HK-2 (cell line): Measurements from ENCODE around the gene CRYBB1.

Source experiments
- DNase-seq: peaks from one replicate; pipeline ENCODE4 v3.0.0-alpha.2; 2018; ENCODE audit not compliant: unreplicated experiment

CRYBB1 gene

DNA sequence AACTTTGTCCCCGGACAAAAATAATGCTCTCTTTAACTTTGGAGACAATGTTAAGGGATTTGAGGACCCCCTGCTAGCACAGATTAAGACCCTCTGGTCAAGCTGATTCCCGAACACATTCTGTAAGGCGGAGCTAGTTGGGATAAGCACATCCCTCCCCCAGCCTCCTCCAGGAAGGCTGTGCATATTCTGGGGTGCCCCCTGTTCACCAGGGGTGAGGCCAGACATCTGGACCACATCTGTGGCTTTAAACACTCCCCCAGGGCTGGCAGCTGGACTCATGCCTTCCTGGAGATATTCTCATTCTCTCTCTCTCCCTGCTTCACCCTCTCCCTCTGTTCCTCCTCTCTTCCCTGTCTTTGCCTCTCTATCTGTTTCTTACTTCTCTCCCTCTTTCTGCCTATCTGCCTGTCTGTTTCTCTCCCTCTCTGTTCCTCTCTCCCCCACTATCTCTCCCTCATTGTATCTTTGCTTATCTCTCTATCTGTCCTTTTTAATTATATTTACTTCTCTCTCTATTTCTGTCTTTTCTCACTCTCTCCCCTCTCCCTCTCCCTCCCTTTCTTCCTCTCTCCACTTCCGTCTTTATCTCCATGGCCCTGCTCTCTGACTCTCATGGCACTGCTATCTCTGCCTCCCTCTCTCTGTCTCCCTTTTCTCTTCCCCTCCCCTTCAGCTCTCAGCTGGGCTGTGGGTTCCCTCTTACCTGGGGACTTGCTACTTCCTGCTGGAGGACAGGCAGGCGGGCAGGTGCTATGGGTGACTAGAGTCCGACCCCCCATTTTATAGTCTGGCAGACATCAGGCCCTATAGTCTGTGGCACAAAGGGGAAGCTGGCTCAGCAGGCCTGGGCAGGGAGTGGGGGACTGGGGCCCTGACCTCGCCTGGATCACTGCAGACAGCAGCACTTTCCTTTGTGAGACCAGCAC lies at the start of gene CRYBB1:
Gene CRYBB1 (minus strand): TSS at position 757 of the 929 bp plus-strand sequence. CDS start 1,708 bp downstream, outside the sequence.
- DNase-seq: no peak

DNA sequence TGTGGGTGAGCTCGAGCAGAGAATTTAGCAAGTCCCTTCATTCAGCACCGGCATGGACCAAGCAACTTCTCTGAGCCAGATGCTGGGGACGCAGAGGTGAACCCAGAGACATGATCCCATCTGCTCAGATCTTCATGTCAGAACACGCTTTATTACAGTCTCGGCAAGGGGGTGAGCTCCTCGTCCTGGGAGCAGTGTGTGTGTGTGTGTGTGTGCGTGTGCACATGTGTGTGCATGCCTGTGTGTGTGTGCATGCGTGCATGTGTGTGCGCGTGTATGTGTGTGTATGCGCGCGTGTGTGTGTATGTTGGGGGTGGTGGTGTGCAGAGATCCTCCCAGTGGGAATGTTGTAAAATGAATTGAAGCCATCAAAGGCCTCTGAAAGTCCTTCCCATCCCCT lies 49.3 kb upstream of the CRYBB1 start:
- DNase-seq: no peak

DNA sequence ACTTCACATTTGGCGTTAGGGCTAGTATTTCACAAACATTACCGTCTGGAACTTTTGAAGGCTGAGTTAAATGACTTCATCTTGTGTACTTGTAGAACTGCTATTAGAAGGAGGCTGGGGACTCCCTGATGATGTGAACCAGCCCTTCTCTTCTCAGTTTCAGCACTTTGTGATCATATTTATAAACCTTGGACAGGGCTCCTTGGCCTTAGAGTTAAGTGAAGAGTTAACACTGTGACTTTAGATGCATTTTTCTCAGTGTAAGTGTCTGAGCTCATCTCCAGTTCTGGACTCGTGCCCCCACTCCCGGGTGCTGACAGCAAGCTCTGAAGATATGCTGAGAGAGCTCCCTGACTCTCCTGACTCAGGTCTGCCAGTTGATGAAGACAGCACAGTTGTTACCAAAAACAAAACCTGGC lies 48.0 kb upstream of the CRYBB1 start:
- DNase-seq: no peak

DNA sequence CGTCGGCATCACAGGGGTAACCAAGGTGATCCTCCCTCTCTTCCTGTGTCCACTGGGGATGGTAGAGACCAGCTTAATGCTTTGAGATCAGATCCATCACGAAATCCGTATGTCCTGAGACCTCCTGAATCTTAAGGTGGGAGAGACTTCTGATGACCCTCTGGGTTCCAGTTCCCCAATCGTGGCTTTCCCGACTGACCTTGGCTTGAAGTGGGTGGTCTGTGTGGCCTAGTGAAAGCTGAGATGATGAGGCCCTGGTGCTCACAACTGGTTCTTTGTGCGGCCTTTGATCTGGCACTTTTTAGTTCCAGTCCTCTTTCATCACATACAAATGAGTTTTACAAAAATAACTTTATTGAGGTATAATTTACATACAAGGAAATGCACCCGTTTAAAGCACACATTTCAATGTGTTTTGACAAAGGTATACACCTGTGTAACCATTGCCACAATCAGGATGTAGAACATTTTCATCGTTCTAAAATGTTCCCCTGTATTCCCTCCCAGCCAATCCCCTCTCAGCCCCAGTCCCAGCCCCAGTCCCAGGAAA lies 45.6 kb upstream of the CRYBB1 start:
- no peak for DNase-seq

DNA sequence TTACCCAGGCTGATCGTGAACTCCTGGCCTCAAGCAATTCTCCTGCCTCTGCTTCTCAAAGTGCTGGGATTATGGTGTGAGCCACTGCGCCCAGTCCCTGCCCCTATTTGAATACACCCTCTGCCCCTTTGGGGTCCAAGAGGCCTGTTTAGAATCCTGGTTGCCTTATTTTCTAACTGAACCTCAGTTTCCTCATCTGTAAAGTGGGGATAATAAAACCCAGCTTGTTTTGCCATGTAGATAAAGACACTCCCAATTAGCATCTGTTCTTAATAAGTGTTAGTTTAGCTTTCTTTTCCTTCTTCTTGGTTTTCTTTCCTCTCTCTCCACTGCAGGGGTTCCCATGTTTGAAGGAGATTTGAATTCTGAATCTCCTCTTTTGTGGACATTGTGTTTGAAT lies 44.3 kb upstream of the CRYBB1 start:
- DNase-seq: no peak

DNA sequence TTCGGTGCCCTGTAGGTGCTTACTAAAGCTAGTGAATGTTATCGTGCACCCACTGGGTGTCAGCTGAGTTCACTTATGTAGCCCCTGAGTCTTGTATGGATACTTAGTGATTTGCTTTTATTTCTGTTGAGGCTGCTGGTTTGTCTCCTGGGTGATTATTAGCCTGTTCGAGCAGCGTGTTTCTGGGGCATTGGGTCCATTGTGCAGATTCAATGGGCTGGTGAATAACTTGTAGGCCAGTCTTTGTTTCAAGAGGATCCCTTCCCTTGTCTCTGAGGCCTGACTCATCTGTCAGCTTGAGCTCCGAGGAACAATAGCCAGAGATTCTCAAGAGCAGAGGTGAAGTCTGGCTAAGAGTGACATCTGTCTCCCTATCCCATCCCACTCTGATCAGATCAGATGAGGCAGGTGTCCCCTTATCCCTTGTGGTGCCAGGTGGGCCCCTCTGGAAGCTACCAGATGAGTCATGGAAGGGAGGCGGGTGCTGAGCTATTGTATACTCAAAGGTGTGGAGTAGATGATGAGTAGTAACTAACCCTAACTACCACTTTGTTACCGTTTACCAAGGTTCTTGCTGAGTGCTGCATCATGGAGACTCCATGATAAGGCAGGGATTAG lies 43.2 kb upstream of the CRYBB1 start:
- DNase-seq: no peak

DNA sequence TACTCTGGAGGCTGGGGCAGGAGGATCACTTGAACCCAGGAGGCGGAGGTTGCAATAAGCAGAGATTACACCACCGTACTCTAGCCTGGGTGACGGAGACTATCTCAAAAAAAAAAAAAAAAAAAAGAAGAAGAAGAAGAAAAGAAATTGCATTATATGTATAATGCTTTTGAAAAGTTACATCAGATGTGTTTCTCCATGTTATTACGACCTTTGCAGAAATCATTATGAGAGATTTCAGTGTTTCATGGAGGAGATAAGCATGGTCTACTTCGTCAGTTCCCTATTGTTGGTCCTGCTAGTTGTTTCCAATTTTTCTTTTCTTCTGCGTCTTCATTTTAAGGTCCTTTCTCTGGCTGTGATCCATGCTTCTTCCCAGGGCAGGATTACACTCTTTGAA lies 42.5 kb upstream of the CRYBB1 start:
- no peak for DNase-seq

DNA sequence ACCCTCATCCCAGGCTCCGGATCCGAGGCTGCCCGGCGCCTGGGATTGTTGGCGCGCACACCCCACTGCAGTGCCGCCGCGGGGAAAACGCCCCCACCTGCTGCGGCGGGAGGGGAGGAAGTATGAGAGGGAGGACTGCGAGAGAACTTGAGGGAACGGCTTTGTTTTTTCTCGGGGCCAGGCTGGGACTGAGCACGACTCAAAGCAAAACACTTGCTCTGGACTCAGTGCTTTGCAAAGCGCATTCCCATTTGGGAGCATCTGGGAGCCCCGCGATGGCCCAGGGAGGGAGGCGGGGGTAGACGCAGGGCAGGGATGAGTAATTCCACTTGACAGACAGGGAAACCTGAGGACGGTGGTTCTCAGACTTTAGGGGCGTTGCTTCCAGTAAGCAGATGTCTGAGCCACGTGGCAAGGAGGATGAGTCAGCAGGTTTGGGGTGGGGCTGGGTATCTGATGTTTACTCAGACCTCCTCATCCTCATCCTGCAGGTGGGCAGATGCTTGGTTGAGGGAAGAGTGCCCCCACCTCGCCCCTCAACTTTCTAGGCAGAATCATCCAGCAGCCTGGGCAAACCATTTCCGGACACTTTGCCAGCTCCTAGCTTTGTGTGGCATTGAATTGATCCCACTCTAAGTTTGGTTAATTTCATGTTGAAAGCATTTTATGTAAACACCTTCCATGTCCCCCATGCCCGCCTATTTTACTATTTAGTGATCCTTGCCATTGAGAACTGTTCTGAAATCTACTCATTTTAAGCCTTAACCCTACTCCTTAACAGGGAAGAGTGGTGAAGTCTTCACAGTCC lies 41.0 kb upstream of the CRYBB1 start:
- peak; percentile 79 for DNase-seq

DNA sequence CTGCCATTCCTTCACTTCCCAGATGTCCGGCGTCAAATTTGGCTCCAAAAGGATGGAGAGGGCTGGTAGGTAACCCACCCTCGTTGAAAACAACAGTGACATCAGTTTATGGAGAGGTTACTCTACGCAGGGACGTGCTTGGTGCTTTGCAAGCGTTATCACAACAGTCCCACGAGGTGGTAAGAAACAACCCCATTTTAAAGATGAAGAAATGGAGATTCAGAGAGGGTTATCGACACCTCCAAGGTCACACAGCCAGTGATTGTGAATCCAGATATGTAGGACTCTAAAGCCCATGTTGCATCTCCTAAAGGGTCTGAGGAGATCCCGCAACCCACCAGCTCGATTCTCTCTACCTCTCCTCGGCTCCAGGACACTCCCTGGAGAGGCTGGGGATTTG lies 40.3 kb upstream of the CRYBB1 start:
- DNase-seq: no peak

DNA sequence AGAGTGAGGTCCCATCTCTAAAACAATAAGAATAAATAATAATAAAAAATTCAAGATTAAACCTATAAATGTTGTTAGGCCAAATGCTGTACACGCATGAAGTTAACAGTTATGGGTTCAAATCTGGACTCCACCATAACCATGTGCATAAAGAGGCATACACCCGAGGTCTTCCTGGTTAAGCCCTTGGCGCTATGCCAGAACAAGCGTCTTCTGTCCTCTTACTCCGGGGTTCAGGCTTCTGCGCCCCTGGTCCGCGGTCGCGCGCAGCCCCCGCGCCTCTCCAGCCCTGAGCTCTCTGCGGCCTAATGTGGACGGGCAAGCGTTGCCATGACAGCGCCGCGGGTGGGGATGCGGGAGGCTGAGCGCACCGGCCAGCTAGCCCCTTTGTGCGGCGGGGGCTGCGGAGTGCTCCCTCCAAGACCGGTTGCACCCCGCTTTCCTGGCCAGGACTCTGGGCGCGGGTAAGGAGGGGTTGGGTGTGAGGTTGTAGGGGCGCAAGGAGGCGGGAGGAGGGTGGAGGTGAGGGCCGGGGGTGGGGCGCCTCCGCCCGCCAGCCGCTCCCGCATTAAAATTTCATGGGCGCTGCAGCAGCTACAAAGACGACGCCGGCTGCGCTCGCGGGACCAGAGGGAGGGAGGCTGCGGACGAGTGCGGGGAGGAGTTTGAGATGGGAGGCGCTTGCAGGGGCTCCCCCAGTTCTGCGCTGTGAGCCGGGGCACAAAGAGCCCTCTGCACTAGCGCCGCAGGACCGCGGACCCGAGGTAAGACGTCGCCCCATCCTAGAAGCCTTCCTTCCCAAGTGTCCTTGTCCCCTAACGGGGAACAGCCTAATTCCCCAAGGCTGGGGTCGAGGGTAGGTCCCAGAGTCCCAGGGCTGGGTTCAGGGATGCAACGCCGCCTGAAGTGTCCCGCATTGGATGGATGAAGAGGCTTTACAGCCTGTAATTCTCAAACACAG lies 39.3 kb upstream of the CRYBB1 start, which contains the start of gene MIAT:
Gene MIAT (plus strand): TSS at position 698 of the 961 bp plus-strand sequence.
- no peak for DNase-seq

DNA sequence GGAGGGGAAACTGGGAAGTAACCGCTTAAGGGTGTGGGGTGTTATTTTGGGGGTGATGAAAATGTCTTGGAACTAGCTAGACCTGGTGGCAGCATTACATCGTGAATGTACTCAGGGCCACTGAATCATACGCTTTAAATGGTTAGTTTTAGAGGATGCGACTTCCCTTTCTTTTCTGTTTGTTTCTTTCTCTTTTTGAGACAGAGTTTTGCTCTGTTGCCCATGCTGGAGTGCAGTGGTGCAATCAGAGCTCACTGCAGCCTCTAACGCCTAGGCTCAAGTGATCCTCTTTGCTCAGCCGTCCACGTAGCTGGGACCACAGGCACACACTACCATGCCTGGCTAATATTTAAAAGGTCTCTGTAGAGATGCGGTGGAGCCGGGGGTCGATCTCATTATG lies 34.0 kb upstream of the CRYBB1 start:
- no peak for DNase-seq

DNA sequence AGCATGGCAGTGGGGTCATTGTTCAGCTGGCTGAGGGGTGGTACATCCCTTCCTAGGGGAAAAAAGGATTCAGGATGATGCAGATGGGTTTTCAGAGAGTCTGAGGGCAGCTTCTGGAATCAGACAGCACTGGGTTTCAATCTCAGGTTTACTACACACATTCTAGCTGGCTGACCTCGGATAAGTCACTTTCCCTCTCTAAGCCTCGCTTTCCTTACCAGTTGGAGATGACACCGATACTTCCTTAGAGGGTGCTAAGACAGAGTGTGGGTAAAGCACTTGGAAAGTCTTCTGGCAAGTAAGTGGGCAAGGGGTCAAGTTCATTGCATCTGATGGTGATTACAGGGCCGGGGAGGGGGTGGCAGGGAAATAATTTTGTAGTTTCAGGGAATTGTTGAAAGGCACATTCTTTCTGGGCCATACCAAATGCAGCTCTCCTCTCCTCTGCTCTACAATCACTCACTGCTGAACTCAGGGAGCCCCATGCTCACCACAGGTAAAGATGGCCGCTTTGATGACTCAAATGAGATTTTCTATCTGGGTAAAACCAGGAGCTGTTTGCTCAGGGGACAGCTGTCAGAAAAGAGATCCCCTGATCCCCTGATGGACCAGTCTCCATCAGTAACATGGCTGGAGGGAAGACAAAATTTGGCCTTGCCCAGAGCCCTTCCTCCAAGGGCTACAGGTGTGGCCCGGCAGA lies 33.0 kb upstream of the CRYBB1 start:
- no peak for DNase-seq

DNA sequence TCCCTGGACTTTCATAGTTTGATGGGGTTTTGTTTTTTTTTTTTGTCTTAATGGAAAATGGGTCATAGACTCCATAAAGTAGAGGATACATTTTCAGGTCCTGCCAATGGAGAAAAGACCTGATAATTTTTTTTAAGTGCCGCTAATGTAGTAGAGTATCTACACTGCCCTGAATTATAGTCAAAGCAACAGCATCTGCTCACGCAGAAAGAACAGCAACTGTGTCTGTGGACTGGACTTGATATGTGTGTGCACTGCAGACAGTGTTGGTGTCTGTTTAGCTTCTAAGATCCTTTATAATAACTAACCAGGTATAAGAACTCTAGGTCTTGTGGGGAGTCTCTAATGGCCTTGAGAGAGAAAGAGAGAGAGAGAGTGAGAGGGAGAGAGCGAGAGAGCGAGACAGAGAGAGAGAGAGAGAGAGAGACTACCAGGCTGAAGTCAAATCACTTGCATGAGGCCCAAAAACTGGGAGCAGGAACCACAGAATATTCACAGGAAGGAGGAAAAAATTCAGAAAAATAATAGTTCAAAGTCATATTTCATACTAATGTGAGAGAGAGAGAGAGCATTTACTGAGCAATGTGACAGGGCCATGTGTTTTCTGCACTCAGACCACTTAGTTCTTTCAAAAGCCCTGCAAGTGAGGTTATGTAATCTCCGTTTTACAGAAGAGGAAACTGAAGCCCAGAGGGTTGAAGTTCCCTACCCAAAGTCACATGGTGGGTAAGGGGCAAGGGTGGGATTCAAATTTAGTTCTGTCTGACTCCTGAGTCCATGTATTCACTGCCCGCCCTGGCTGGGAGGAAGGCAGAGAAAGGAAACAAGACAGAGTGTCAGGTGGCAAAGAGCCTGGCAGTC lies 30.9 kb upstream of the CRYBB1 start:
- DNase-seq: no peak

DNA sequence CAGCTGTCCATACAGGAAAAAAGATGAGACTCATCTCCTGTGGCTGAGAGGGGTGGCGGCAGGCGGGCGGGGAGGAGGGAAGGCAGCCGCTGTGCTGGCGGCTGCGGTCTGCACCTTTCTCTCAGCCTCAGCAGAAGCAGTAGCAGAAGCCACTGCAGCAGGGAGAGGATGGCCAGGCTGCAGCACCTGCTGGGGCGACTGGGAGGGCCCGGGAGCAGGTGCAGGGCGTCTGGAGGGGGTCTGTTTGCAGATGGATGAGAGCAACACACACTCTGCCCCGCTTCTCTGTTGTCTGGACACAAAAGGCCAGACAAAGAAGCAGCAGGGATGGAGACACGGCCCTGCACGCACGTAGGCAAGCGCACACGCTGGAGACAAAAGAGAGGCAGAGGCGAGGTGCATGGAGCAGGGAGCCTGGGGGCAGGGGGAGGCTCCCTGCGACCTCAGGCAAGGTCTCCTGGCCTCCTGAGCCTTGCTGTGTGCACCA lies 30.2 kb upstream of the CRYBB1 start:
- no peak for DNase-seq

DNA sequence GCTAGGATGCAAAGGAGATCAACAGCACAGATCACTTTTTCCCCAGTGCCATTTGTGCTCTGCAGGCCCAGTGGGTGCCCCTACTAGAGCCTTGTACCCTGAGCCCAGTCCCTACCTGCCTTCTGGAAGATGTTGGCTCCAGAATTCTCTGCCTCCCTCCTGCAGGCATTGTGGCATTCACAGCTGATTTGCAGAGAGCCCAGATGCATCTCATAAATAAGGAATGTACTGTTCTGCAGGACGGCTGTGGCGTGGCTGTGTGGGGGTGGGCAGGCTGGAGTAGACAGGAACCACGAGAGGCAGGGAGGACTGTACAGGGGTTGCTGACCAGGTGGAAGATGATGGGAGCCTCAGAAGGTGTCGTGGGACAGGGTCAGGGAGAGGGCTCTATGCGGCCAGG lies 28.3 kb upstream of the CRYBB1 start:
- DNase-seq: no peak

DNA sequence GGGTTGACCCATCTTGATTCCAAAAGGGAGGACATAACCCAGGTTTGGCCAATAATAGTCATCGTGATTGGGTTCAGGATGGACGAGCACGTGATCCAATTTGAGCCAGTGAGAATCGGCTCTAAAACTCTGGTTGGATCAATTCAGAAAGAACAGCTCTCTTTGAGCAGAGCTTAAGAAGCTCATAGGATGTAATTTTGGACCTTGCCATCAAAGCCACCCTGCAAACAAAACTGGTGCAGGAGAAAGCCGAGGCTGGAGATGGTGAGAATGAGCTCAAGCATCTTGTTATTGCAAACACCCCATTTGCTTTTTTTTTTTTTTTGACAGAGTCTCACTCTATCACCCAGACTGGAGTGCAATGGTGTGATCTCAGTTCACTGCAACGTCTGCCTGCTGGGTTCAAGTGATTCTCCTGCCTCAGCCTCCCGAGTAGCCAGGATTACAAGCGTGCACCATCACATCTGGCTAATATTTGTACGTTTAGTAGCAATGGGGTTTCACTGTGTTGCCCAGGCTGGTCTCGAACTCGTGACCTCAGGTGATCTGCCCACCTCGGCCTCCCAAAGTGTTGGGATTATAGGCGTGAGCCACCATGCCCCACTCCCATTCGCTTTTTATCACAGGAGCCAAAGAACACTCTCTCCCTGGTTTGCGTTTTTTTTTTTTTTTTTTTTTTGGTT lies 25.7 kb upstream of the CRYBB1 start:
- no peak for DNase-seq

DNA sequence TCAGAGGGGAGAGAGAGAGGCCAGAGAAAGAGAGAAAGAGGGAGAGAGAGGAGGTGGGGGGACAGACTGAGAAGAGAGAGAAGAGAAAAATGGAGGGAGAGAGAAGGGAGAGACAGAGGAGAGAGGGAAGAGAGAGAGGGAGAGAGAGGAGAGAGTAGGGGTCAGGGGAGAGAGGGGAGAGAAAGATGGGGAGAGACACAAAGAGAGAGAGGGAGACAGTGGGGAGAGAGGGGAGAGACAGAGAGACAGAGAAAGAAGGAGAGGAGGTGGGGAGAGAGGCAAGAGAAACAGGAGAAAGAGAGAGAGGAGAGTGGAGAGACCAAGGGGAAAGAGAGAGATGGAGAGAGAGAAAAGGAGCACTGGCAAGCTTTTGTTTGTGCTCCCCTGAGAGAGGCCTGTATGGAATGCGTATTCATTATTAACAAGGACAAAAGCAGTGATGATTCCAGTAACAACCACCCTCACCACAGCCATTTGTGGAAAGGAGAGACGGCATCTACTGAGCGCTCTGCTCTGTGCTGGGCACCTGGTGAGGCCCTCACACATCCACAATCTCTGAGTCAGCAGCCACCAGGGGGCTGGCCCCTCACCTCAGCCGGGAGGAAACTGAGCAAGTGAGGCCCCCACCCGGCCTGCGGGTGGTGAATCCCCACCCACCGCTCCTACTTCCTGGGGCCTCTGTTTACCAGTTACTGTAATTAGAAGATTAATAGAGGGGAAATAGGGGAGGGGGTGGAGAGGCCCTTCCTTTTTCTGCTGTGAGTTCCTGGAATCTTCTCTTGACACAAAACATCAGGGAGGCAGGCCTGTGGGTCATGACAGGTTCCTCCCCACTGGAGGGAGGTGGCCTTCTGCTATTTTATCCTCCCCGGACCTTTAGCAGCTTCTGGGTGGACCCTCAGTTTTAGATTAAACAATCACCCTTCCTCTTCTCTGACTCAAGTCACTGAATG lies 24.9 kb upstream of the CRYBB1 start:
- no peak for DNase-seq
